ENCODE data around the gene KLHL26. TPM values are rescaled to one million over a fixed set of nuclear protein-coding genes. Genes with fewer than 3 reads are reported as not detected.

The KLHL26 gene
- total and polyA plus RNA-seq, 2 experiments from 2014 or later: 2.9 to 6.4 TPM

DNA sequence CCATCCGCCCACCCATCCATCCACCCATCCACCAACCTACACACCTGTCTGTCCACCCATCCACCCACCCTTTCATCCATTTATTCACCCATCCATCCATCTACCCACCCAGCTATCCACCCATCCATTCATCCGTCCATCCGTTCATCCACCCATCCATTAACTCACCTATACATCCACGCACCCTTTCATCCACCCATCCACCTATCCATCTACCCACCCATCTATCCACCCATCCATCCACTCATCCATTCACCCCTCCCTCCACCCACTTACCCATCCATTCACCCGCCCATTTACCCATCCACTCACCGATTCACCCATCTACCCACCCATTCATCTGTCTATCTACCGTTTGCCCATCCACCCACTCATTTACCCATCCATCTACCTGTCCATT, 17.6 kb downstream of the KLHL26 start:
- H3K4me3 ChIP-seq: no peak overlapping the region
- in situ Hi-C loops (cut with MboI): no loop called here
- H2AFZ ChIP-seq: no peak overlapping the region
- no peaks in the 10 kb centered on the region for H3K27me3 ChIP-seq (replicated peaks; ENCODE audit: insufficient read depth)
- H3K79me2 ChIP-seq (ENCODE audit: insufficient read depth): no peaks in the 10 kb centered on the region
- WGBS, 2 experiments (ENCODE audit: low coverage in 1 of 2, low lambda C conversion rate in 2 of 2, missing lambda C conversion rate in 2 of 2): 92 to 93% methylated on average over 7 of the region's 7 CpGs
- no peak for TF ChIP-seq EZH2phosphoT487 (IDR thresholded peaks at IDR 0.05; ENCODE audit: insufficient read depth, low read depth)
- no peak for TF ChIP-seq EZH2 (IDR thresholded peaks at IDR 0.05; ENCODE audit: insufficient read depth, poor library complexity, severe bottlenecking)
- no peaks in the 10 kb centered on the region for H3K36me3 ChIP-seq (ENCODE audit: low read depth)
- H3K9me3 ChIP-seq (ENCODE audit: low read depth): no peaks in the 10 kb centered on the region
- no peaks in the 10 kb centered on the region for H4K20me1 ChIP-seq (ENCODE audit: insufficient read depth)
- no peaks in the 10 kb centered on the region for H3K9me2 ChIP-seq (ENCODE audit: insufficient read depth)
- no peak overlapping the region for H3K9ac ChIP-seq
- no peak overlapping the region for H3K4me2 ChIP-seq (ENCODE audit: unreplicated experiment)
- H3K4me1 ChIP-seq (ENCODE audit: insufficient read depth): peaks cover 18% of the 10 kb centered on the region
- no peak overlapping the region for H3K27ac ChIP-seq
- H3F3A ChIP-seq (ENCODE audit: insufficient read depth): peaks cover 8% of the 10 kb centered on the region; the same call in 1 of the 2 replicates
- no peak for DNase-seq

DNA sequence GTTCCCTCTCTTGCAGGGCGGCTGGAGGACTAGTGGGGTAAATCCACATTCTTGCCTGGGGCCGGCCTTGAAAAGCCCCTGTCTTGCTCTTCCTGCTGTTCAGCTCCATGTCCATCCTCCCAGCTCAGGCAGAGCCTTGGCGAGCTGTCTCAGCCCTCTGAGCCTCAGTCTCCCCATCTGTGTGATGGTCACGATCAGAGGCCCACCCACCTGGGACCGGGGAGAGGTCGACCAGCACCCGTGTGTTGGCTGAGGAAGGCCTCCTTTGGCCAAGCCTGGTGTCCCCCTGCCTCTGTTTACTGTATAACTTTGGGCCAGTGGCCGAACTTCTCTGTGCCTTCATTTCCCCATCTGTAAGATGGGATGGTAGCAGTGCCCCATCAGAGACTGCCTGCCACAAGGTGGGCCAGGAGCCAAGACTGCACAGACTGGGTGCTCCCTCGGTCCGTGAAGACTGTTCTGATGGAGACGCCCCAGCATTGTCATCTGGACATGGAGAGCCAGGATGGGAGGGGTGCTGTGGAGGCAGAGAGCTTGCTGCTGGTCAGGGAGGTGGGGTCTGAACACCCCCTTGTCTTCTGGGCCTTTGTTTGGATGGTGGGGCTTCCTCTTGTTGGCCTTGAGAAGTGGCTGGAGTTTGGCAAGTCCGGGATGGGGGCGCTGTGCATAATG, 18.5 kb downstream of the KLHL26 start:
- no peaks in the 10 kb centered on the region for H3K9me2 ChIP-seq (ENCODE audit: insufficient read depth)

DNA sequence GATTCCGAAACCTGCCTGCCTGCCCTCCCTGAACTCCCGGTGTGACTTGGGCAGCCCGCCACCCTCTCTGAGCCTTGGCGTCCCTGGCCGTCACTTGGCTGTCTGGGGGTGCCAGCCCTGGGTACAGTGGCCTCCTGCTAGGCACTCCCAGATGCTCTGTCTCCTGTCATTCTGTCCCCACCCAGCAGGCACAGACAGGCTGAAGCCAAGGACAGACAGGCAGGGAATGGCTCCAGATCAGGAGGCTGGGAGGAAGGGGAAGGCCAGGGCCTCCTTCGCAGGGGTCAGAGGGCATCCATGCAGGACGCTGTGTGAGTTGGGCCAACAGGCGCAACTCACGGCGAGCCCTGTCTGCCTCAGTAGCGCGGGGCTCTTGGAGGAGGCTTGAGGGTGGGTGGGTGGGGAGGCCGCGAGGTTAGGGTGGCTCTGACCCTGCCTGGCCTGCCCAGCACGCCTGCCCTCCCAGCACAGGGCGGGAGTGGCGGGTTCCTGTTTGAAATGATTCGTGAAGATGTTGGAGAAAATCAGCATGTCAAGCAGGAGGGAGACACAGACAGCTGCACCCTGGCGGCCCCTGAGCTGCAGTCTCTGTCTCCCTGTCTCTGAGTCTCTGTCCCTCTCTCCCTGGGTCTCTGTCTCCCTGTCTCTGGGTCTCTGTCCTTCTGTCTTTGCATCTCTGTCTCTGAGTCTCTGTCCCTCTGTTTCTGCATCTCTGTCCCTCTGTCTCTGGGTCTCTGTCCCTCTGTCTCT, 19.7 kb downstream of the KLHL26 start:
- no peaks in the 10 kb centered on the region for H4K20me1 ChIP-seq (ENCODE audit: insufficient read depth)
- H3K4me2 ChIP-seq (ENCODE audit: unreplicated experiment): no peak overlapping the region
- H3K9ac ChIP-seq: no peak overlapping the region
- no peak for TF ChIP-seq EZH2 (IDR thresholded peaks at IDR 0.05; ENCODE audit: insufficient read depth, poor library complexity, severe bottlenecking)
- TF ChIP-seq EZH2phosphoT487 (IDR thresholded peaks at IDR 0.05; ENCODE audit: insufficient read depth, low read depth): no peak
- no peaks in the 10 kb centered on the region for H3K9me3 ChIP-seq (ENCODE audit: low read depth)
- H3K9me2 ChIP-seq (ENCODE audit: insufficient read depth): no peaks in the 10 kb centered on the region
- H3F3A ChIP-seq (ENCODE audit: insufficient read depth): no peaks in the 10 kb centered on the region
- 87 to 88% methylated on average over 15 to 16 of the region's 19 CpGs for WGBS, 2 experiments (ENCODE audit: low coverage in 1 of 2, low lambda C conversion rate in 2 of 2, missing lambda C conversion rate in 2 of 2)
- in situ Hi-C loops (cut with MboI): no loop called here
- no peaks in the 10 kb centered on the region for H3K27me3 ChIP-seq (replicated peaks; ENCODE audit: insufficient read depth)
- no peak overlapping the region for H3K27ac ChIP-seq
- DNase-seq: no peak
- no peaks in the 10 kb centered on the region for H3K36me3 ChIP-seq (ENCODE audit: low read depth)
- H3K4me1 ChIP-seq (ENCODE audit: insufficient read depth): no peaks in the 10 kb centered on the region
- no peak overlapping the region for H2AFZ ChIP-seq
- H3K4me3 ChIP-seq: no peak overlapping the region
- H3K79me2 ChIP-seq (ENCODE audit: insufficient read depth): no peaks in the 10 kb centered on the region

More for the DNA sequence above, 18.5 kb downstream of the KLHL26 start:
- peaks cover under 1% of the 10 kb centered on the region; the same call in 1 of the 2 replicates for H3F3A ChIP-seq (ENCODE audit: insufficient read depth)
- H3K27me3 ChIP-seq (replicated peaks; ENCODE audit: insufficient read depth): no peaks in the 10 kb centered on the region
- no peak for TF ChIP-seq EZH2phosphoT487 (IDR thresholded peaks at IDR 0.05; ENCODE audit: insufficient read depth, low read depth)
- TF ChIP-seq EZH2 (IDR thresholded peaks at IDR 0.05; ENCODE audit: insufficient read depth, poor library complexity, severe bottlenecking): no peak
- H3K9me3 ChIP-seq (ENCODE audit: low read depth): no peaks in the 10 kb centered on the region
- H3K27ac ChIP-seq: no peak overlapping the region
- in situ Hi-C loops (cut with MboI): no loop called here
- no peak for DNase-seq
- H3K4me1 ChIP-seq (ENCODE audit: insufficient read depth): peaks cover 10% of the 10 kb centered on the region
- H2AFZ ChIP-seq: no peak overlapping the region
- no peaks in the 10 kb centered on the region for H4K20me1 ChIP-seq (ENCODE audit: insufficient read depth)
- H3K9ac ChIP-seq: no peak overlapping the region
- no peak overlapping the region for H3K4me2 ChIP-seq (ENCODE audit: unreplicated experiment)
- H3K36me3 ChIP-seq (ENCODE audit: low read depth): no peaks in the 10 kb centered on the region
- no peaks in the 10 kb centered on the region for H3K79me2 ChIP-seq (ENCODE audit: insufficient read depth)
- WGBS, 2 experiments (ENCODE audit: low coverage in 1 of 2, low lambda C conversion rate in 2 of 2, missing lambda C conversion rate in 2 of 2): 94 to 95% methylated on average over 11 to 13 of the region's 13 CpGs
- no peak overlapping the region for H3K4me3 ChIP-seq

DNA sequence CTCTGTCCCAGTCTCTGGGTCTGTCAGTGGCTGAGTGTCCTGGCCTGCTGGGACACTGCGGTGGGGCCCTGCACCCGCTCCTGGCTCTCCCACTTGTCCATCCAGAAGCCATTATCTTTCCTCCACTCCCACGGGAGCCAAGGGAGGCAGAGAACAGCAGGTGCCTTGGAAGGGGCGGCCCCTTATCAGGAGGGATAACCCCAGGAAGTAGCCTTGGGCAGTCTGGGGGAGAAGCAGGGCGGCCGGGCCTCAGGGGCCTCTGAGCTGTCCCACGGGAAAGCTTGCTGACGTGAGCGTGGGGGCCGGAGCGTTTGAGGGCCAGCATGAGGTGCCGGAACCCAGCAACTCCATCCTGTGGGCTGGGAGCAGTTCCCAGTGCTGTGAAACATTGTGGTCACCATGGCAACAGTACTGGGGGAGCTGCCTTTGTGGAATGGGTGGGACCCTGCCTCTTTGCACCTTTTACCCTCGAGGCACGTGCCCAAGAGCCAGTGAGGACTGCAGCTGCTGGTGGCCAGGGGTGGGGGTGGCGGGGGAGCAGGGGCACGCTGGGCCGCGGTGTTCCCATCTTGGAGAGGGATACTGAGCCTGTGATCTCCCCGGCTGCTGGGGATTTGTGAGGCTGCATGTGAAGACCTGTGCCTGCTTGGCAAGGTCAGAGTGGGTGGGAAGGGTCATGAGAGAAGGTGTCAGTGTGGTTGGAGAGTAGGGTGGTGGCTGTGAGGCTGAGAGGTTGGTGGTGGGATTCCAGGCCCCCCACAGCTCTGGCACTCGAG, 20.9 kb downstream of the KLHL26 start:
- no peak for TF ChIP-seq EZH2 (IDR thresholded peaks at IDR 0.05; ENCODE audit: insufficient read depth, poor library complexity, severe bottlenecking)
- TF ChIP-seq EZH2phosphoT487 (IDR thresholded peaks at IDR 0.05; ENCODE audit: insufficient read depth, low read depth): no peak
- WGBS, 2 experiments (ENCODE audit: low coverage in 1 of 2, low lambda C conversion rate in 2 of 2, missing lambda C conversion rate in 2 of 2): 77 to 86% methylated on average over 17 to 20 of the region's 20 CpGs
- no peaks in the 10 kb centered on the region for H3K9me2 ChIP-seq (ENCODE audit: insufficient read depth)
- no peak overlapping the region for H3K4me2 ChIP-seq (ENCODE audit: unreplicated experiment)
- no peaks in the 10 kb centered on the region for H3K4me1 ChIP-seq (ENCODE audit: insufficient read depth)
- peak; percentile 39 for DNase-seq
- H3K27ac ChIP-seq: no peak overlapping the region
- no peaks in the 10 kb centered on the region for H3K36me3 ChIP-seq (ENCODE audit: low read depth)
- H3K4me3 ChIP-seq: no peak overlapping the region
- no peaks in the 10 kb centered on the region for H3K9me3 ChIP-seq (ENCODE audit: low read depth)
- H4K20me1 ChIP-seq (ENCODE audit: insufficient read depth): no peaks in the 10 kb centered on the region
- no peaks in the 10 kb centered on the region for H3K79me2 ChIP-seq (ENCODE audit: insufficient read depth)
- in situ Hi-C loops (cut with MboI): no loop called here
- no peak overlapping the region for H2AFZ ChIP-seq
- H3F3A ChIP-seq (ENCODE audit: insufficient read depth): no peaks in the 10 kb centered on the region
- H3K9ac ChIP-seq: no peak overlapping the region
- H3K27me3 ChIP-seq (replicated peaks; ENCODE audit: insufficient read depth): no peaks in the 10 kb centered on the region

Measured in GM23248 (cell line).